ENCODE data around the gene MSANTD2. TPM values are rescaled to one million over a fixed set of nuclear protein-coding genes. Genes with fewer than 3 reads are reported as not detected.

The MSANTD2 gene
- total and polyA plus RNA-seq, 2 experiments from 2014 or later: 18.7 to 34.4 TPM

DNA sequence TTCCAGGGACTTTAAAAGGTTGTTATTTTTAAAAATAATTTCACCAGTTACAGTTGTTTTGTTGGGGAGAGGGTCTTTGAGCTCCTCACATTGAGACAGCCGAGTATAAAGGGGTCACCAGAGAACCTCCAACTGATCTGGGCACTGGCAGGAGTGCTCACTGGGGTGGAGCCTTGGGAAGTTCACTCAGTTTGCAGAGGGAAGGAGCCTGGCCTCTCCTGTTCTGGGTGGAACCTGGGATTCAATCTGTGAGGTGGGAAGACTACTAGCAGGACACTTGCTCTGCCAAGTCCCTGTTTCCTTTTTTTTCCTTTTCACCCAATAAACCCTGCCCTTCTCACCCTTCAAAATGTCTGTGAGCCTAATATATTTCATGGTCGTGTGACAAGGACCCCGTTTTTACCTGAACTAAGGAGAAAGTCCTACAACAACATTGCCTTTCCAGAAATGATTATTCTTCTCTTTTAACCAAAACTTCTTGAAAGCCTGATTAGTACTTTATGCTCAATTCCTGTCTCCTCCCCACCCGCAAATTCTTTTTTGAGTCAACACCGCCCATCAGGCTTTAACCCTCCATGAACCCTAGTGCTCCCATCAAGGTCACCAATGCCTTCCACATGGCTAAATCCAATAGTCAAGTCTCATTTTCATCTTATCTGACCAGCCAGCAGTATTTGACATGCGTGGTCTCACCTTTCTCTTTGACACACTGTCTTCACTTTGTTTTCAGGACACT is 22.0 kb upstream of the MSANTD2 start:
- H3K27me3 Mint-ChIP-seq (ENCODE audit: insufficient read depth, low read depth, poor library complexity): peaks cover 3% of the 10 kb centered on the region
- Histone ChIP-seq H3K4me3 (no peak overlapping the region), H3K36me3 (ENCODE audit: insufficient read depth) (no peaks in the 10 kb centered on the region), H2AFZ (no peak overlapping the region), H3K4me1 (ENCODE audit: insufficient read depth) (no peaks in the 10 kb centered on the region), H3K27ac (ENCODE audit: low read depth) (no peak overlapping the region), H3K9me2 (ENCODE audit: insufficient read depth) (0 out of 2 replicates have a peak, but pooled peaks cover 3% of the 10 kb centered on the region), H4K20me1 (replicated peaks; ENCODE audit: insufficient read depth) (no peaks in the 10 kb centered on the region), H3K79me2 (replicated peaks; ENCODE audit: insufficient read depth) (no peaks in the 10 kb centered on the region), H3K4me2 (no peak overlapping the region), H3K27me3 (ENCODE audit: insufficient read depth) (no peaks in the 10 kb centered on the region), H3F3A (replicated peaks; ENCODE audit: low read depth) (no peaks in the 10 kb centered on the region)
- no peaks in the 10 kb centered on the region for H3K4me1 Mint-ChIP-seq
- TF ChIP-seq EZH2 (IDR thresholded peaks at IDR 0.05; ENCODE audit: low read depth, unreplicated experiment): no peak
- TF ChIP-seq, protein P1, sequence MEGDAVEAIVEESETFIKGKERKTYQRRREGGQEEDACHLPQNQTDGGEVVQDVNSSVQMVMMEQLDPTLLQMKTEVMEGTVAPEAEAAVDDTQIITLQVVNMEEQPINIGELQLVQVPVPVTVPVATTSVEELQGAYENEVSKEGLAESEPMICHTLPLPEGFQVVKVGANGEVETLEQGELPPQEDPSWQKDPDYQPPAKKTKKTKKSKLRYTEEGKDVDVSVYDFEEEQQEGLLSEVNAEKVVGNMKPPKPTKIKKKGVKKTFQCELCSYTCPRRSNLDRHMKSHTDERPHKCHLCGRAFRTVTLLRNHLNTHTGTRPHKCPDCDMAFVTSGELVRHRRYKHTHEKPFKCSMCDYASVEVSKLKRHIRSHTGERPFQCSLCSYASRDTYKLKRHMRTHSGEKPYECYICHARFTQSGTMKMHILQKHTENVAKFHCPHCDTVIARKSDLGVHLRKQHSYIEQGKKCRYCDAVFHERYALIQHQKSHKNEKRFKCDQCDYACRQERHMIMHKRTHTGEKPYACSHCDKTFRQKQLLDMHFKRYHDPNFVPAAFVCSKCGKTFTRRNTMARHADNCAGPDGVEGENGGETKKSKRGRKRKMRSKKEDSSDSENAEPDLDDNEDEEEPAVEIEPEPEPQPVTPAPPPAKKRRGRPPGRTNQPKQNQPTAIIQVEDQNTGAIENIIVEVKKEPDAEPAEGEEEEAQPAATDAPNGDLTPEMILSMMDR (conservative IDR thresholded peaks at IDR 0.05; ENCODE audit: low read depth in 2 of 2): no peak
- TF ChIP-seq, protein P2, sequence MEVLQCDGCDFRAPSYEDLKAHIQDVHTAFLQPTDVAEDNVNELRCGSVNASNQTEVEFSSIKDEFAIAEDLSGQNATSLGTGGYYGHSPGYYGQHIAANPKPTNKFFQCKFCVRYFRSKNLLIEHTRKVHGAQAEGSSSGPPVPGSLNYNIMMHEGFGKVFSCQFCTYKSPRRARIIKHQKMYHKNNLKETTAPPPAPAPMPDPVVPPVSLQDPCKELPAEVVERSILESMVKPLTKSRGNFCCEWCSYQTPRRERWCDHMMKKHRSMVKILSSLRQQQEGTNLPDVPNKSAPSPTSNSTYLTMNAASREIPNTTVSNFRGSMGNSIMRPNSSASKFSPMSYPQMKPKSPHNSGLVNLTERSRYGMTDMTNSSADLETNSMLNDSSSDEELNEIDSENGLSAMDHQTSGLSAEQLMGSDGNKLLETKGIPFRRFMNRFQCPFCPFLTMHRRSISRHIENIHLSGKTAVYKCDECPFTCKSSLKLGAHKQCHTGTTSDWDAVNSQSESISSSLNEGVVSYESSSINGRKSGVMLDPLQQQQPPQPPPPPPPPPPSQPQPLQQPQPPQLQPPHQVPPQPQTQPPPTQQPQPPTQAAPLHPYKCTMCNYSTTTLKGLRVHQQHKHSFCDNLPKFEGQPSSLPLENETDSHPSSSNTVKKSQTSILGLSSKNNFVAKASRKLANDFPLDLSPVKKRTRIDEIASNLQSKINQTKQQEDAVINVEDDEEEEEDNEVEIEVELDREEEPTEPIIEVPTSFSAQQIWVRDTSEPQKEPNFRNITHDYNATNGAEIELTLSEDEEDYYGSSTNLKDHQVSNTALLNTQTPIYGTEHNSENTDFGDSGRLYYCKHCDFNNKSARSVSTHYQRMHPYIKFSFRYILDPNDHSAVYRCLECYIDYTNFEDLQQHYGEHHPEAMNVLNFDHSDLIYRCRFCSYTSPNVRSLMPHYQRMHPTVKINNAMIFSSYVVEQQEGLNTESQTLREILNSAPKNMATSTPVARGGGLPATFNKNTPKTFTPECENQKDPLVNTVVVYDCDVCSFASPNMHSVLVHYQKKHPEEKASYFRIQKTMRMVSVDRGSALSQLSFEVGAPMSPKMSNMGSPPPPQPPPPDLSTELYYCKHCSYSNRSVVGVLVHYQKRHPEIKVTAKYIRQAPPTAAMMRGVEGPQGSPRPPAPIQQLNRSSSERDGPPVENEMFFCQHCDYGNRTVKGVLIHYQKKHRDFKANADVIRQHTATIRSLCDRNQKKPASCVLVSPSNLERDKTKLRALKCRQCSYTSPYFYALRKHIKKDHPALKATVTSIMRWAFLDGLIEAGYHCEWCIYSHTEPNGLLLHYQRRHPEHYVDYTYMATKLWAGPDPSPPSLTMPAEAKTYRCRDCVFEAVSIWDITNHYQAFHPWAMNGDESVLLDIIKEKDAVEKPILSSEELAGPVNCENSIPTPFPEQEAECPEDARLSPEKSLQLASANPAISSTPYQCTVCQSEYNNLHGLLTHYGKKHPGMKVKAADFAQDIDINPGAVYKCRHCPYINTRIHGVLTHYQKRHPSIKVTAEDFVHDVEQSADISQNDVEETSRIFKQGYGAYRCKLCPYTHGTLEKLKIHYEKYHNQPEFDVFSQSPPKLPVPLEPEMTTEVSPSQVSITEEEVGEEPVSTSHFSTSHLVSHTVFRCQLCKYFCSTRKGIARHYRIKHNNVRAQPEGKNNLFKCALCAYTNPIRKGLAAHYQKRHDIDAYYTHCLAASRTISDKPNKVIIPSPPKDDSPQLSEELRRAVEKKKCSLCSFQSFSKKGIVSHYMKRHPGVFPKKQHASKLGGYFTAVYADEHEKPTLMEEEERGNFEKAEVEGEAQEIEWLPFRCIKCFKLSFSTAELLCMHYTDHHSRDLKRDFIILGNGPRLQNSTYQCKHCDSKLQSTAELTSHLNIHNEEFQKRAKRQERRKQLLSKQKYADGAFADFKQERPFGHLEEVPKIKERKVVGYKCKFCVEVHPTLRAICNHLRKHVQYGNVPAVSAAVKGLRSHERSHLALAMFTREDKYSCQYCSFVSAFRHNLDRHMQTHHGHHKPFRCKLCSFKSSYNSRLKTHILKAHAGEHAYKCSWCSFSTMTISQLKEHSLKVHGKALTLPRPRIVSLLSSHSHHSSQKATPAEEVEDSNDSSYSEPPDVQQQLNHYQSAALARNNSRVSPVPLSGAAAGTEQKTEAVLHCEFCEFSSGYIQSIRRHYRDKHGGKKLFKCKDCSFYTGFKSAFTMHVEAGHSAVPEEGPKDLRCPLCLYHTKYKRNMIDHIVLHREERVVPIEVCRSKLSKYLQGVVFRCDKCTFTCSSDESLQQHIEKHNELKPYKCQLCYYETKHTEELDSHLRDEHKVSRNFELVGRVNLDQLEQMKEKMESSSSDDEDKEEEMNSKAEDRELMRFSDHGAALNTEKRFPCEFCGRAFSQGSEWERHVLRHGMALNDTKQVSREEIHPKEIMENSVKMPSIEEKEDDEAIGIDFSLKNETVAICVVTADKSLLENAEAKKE (CRISPR knock-in tag; IDR thresholded peaks at IDR 0.05): no peak
- TF ChIP-seq NANOG (IDR thresholded peaks at IDR 0.05; ENCODE audit: borderline replicate concordance): no peak
- no peak for TF ChIP-seq JUNB (IDR thresholded peaks at IDR 0.05; ENCODE audit: unreplicated experiment)
- no peak for TF ChIP-seq EZH2phosphoT487 (IDR thresholded peaks at IDR 0.05; ENCODE audit: unreplicated experiment)
- no peaks in the 10 kb centered on the region for H3K36me3 Mint-ChIP-seq (ENCODE audit: low read depth)
- no peak overlapping the region for H3K4me3 Mint-ChIP-seq
- H3K27ac Mint-ChIP-seq: no peak overlapping the region
- ATAC-seq: no peak
- no peak for DNase-seq (ENCODE audit: low spot score)
- no peaks in the 10 kb centered on the region for H3K9me3 Mint-ChIP-seq
